Upper lobe of left lung (tissue), 4 donors: Measurements from ENCODE around the gene ALPG.

ENCODE experiments used
- POLR2A ChIP-seq, 4 donors: fragments of 450-650 bp; IDR thresholded peaks; one replicate each; pipeline ENCODE4 v1.5.1; 2016 to 2017; ENCODE audit warnings: antibody characterized with exemption in 4 of 4, mild to moderate bottlenecking in 2 of 4
- POLR2AphosphoS5 ChIP-seq, 2 donors: sonication (generic); formaldehyde crosslinking; IDR thresholded peaks; one replicate each; pipeline ENCODE4 v1.5.1; 2017; ENCODE audit warnings: antibody characterized with exemption in 2 of 2
- TF ChIP-seq, protein P1 (sequence below), 6 experiments: fragments of 450-650 bp in 4 of 6; fragments of 200-600 bp in 2 of 6; sonication (generic) in 2 of 6; IDR thresholded peaks; one replicate each; pipeline ENCODE4 v1.5.1; 2016 to 2019; ENCODE audit warnings: antibody characterized with exemption in 6 of 6

DNA sequence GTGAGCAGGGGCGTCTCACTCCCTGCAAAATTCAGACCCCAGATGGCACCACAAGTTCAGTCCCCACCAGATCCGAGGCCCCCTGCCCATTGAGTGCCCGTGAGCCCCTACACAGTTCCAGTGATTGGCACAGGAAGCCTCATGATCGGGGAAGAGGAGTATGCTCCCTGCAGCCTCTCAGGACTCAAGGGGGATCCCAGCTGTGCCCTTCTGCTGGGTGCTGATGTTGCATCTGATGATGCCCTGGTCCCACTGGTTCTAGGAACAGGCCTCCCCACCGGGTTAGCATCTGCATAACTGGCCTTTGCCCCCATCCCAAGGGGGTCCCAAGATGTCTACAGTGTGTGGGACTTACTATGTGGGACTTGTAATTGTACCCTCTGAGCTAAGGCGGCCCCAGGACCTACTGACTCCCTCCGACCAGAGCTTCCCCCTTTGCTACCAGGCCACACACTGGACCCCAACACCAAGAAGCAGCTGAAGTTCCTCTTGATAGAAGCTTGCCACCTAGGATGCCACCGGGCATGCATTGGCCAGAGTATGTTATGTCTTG is 8.6 kb downstream of the ALPG start:
- TF ChIP-seq, protein P1, sequence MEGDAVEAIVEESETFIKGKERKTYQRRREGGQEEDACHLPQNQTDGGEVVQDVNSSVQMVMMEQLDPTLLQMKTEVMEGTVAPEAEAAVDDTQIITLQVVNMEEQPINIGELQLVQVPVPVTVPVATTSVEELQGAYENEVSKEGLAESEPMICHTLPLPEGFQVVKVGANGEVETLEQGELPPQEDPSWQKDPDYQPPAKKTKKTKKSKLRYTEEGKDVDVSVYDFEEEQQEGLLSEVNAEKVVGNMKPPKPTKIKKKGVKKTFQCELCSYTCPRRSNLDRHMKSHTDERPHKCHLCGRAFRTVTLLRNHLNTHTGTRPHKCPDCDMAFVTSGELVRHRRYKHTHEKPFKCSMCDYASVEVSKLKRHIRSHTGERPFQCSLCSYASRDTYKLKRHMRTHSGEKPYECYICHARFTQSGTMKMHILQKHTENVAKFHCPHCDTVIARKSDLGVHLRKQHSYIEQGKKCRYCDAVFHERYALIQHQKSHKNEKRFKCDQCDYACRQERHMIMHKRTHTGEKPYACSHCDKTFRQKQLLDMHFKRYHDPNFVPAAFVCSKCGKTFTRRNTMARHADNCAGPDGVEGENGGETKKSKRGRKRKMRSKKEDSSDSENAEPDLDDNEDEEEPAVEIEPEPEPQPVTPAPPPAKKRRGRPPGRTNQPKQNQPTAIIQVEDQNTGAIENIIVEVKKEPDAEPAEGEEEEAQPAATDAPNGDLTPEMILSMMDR (IDR thresholded peaks at IDR 0.05) = no peak
- TF ChIP-seq POLR2AphosphoS5 (IDR thresholded peaks at IDR 0.05) = no peak
- TF ChIP-seq POLR2A (IDR thresholded peaks at IDR 0.05) = no peak
